ENCODE results near the gene MED13.

- TF ChIP-seq CTCF (IDR thresholded peaks at IDR 0.05) (no peak), POLR2A (IDR thresholded peaks at IDR 0.05) (no peak), POLR2AphosphoS5 (IDR thresholded peaks at IDR 0.05) (no peak)
Measured at GRCh38 chr17:62058611-62059010, 6.5 kb downstream of the MED13 start.

Measured in breast epithelium (tissue), 3 donors.